Thyroid gland (tissue), 4 donors: ENCODE measurements around the gene SAT1.

ENCODE experiments used
- CTCF ChIP-seq, 6 experiments: fragments of 200-600 bp in 3 of 6; fragments of 450-650 bp in 3 of 6; sonication (generic) in 3 of 6; IDR thresholded peaks; one replicate each; pipeline ENCODE4 v1.5.1; 2016 to 2019; ENCODE audit warnings: antibody characterized with exemption in 6 of 6, mild to moderate bottlenecking in 2 of 6, inconsistent platforms in 1 of 6, moderate library complexity in 1 of 6
- POLR2A ChIP-seq, 2 donors: fragments of 450-650 bp; IDR thresholded peaks; one replicate each; pipeline ENCODE4 v1.6.1; 2017; ENCODE audit warnings: antibody characterized with exemption in 2 of 2, mild to moderate bottlenecking in 2 of 2, moderate library complexity in 1 of 2

GRCh38 chrX:23749129-23749528 is 33.8 kb upstream of the SAT1 start:
- TF ChIP-seq CTCF (IDR thresholded peaks at IDR 0.05) (no peak), POLR2A (IDR thresholded peaks at IDR 0.05) (no peak)
